Thyroid gland (tissue), 4 donors: ENCODE results near the gene LRRFIP2.

Experiments used
- CTCF ChIP-seq, 6 experiments: fragments of 200-600 bp in 3 of 6; fragments of 450-650 bp in 3 of 6; sonication (generic) in 3 of 6; IDR thresholded peaks; one replicate each; pipeline ENCODE4 v1.5.1; 2016 to 2019; ENCODE audit warnings: antibody characterized with exemption in 6 of 6, mild to moderate bottlenecking in 2 of 6, inconsistent platforms in 1 of 6, moderate library complexity in 1 of 6
- POLR2A ChIP-seq, 2 donors: fragments of 450-650 bp; IDR thresholded peaks; one replicate each; pipeline ENCODE4 v1.6.1; 2017; ENCODE audit warnings: antibody characterized with exemption in 2 of 2, mild to moderate bottlenecking in 2 of 2, moderate library complexity in 1 of 2

- TF ChIP-seq CTCF (IDR thresholded peaks at IDR 0.05), result no peak
- no peak for TF ChIP-seq POLR2A (IDR thresholded peaks at IDR 0.05)
Measured at GRCh38 chr3:37118163-37118562, 56.2 kb downstream of the LRRFIP2 start.
